WTC11 (cell line): Measurements from ENCODE around the gene DNAAF1. TPM values are rescaled to one million over a fixed set of nuclear protein-coding genes. Genes with fewer than 3 reads are reported as not detected.
A peak's percentile ranks its signal among the peaks of the same experiment; 100 is the strongest.

Experiments used
- AFF4 ChIP-seq: sonication (generic); formaldehyde crosslinking; IDR thresholded peaks from 2 replicates; pipeline ENCODE4 v1.8.1; 2023; ENCODE audit warnings: mild to moderate bottlenecking, missing genetic modification reagents, borderline replicate concordance
- ATF1 ChIP-seq: sonication (generic); formaldehyde crosslinking; IDR thresholded peaks from 2 replicates; pipeline ENCODE4 v1.8.1; 2023; ENCODE audit warnings: mild to moderate bottlenecking, moderate library complexity, missing genetic modification reagents
- CDX4 ChIP-seq: fragments of 250-450 bp; sonication (Bioruptor Pico); IDR thresholded peaks from 2 replicates; pipeline ENCODE4 v1.9.0; 2021; ENCODE audit warnings: moderate library complexity, mild to moderate bottlenecking, inconsistent platforms, borderline replicate concordance
- ERG ChIP-seq: fragments of 250-450 bp; sonication (Bioruptor Pico); IDR thresholded peaks from 2 replicates; pipeline ENCODE4 v1.8.0; 2021; ENCODE audit warnings: mild to moderate bottlenecking
- IRF2 ChIP-seq: sonication (generic); formaldehyde crosslinking; IDR thresholded peaks from 2 replicates; pipeline ENCODE4 v1.8.0; 2022; ENCODE audit warnings: low read depth, missing genetic modification reagents, borderline replicate concordance
- JUN ChIP-seq: sonication (generic); formaldehyde crosslinking; IDR thresholded peaks from 2 replicates; pipeline ENCODE4 v1.8.0; 2023; ENCODE audit warnings: mild to moderate bottlenecking, missing genetic modification reagents
- NFYB ChIP-seq: sonication (generic); formaldehyde crosslinking; conservative IDR thresholded peaks from 2 replicates; pipeline ENCODE4 v1.8.0; 2022; ENCODE audit warnings: low read depth, missing genetic modification reagents
- RORB ChIP-seq: fragments of 250-450 bp; sonication (Bioruptor Pico); IDR thresholded peaks from 2 replicates; pipeline ENCODE4 v1.9.0; 2021; ENCODE audit warnings: mild to moderate bottlenecking
- SMAD3 ChIP-seq: sonication (generic); formaldehyde crosslinking; IDR thresholded peaks from 2 replicates; pipeline ENCODE4 v1.8.0; 2022; ENCODE audit warnings: missing genetic modification reagents, mild to moderate bottlenecking, borderline replicate concordance
- TEAD4 ChIP-seq: sonication (generic); formaldehyde crosslinking; IDR thresholded peaks from 2 replicates; pipeline ENCODE4 v1.8.0; 2022; ENCODE audit warnings: mild to moderate bottlenecking, missing genetic modification reagents
- TP53 ChIP-seq: sonication (generic); formaldehyde crosslinking; IDR thresholded peaks from 2 replicates; pipeline ENCODE4 v1.8.1; 2023; ENCODE audit warnings: mild to moderate bottlenecking, missing genetic modification reagents
- ZBTB21 ChIP-seq: sonication (generic); formaldehyde crosslinking; IDR thresholded peaks from 2 replicates; pipeline ENCODE4 v1.8.1; 2023; ENCODE audit warnings: mild to moderate bottlenecking, missing genetic modification reagents, borderline replicate concordance
- ZNF263 ChIP-seq: sonication (generic); formaldehyde crosslinking; IDR thresholded peaks from 2 replicates; pipeline ENCODE4 v1.8.1; 2022; ENCODE audit warnings: low read depth, mild to moderate bottlenecking, moderate library complexity, missing genetic modification reagents
- ZNF396 ChIP-seq: fragments of 250-450 bp; sonication (Bioruptor Pico); IDR thresholded peaks from 2 replicates; pipeline ENCODE4 v1.8.0; 2021; ENCODE audit warnings: mild to moderate bottlenecking, moderate library complexity, borderline replicate concordance
- ZNF423 ChIP-seq: fragments of 250-450 bp; sonication (Bioruptor Pico); IDR thresholded peaks from 2 replicates; pipeline ENCODE4 v2.1.2; 2022; ENCODE audit warnings: mild to moderate bottlenecking, moderate library complexity
- total RNA-seq: library from RNA; stranded (reverse); gene quantifications from 3 replicates; pipeline ENCODE4 v1.2.3, GENCODE V29; 2021
- TF ChIP-seq, protein P1 (sequence below): sonication (generic); formaldehyde crosslinking; IDR thresholded peaks from 2 replicates; pipeline ENCODE4 v1.8.1; 2022; ENCODE audit warnings: mild to moderate bottlenecking, missing genetic modification reagents, moderate library complexity, borderline replicate concordance
- TF ChIP-seq, protein P2 (sequence below): fragments of 200-600 bp; IDR thresholded peaks from 2 replicates; pipeline ENCODE4 v1.8.0; 2022; ENCODE audit warnings: antibody characterized with exemption
- TF ChIP-seq, protein P3 (sequence below): sonication (generic); formaldehyde crosslinking; conservative IDR thresholded peaks from 2 replicates; pipeline ENCODE4 v1.8.1; 2023; ENCODE audit warnings: mild to moderate bottlenecking, low read depth, missing genetic modification reagents, moderate library complexity
- TF ChIP-seq, protein P4 (sequence below): sonication (generic); formaldehyde crosslinking; IDR thresholded peaks from 2 replicates; pipeline ENCODE4 v1.8.0; 2023; ENCODE audit warnings: missing genetic modification reagents, mild to moderate bottlenecking, borderline replicate concordance

Gene DNAAF1
- total RNA-seq, 1 experiment from 2014 or later = 0.20 TPM

DNA sequence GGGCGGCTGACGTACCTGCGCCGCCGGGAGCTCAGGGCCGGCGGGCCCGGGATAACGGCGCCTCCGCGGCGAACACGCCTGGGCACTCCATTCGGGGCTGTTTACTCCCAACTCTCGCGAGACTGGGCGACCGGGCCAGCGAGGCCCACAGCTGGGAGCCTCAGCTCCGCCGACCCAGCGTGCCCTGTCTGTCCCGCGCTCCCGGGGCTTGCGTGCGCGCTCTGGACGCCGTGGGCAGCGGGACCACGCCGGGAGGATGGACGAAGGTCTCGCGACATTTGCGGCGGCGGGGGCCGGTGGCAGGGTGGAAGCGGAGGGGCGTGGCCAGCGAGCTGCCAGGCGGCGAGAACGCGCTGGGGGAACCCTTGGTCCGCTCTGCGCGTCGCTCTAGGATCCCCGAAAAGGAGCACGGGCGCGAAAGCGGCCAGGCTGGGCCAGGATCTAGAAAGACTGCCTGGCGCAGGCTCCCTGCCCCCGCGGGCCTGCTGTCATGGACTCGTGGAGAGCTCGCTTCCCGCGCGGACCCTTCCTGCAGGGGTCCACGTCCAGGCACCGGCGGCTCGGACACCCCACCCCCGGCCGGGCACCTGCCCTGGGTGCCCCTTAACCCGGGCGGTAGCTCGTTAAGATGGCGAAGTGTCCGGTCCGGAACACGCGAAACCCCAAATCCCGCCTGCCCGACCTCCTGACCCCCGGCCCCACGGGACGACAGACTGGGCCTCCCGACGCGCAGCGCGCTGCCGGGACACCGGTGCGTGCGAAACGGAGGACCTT lies 28.2 kb upstream of the DNAAF1 start, which contains the start of gene MBTPS1 (continued):
- TF ChIP-seq NFYB (0 out of 2 replicates have a peak, but pooled peaks have one; percentile 18), ZNF396 (CRISPR knock-in tag) (no peak), RORB (CRISPR knock-in tag) (no peak), SMAD3 (CRISPR knock-in tag) (no peak), ATF1 (CRISPR knock-in tag) (no peak), ZNF263 (CRISPR knock-in tag) (no peak), TEAD4 (CRISPR knock-in tag) (no peak), JUN (CRISPR knock-in tag) (no peak), AFF4 (no peak), CDX4 (CRISPR knock-in tag) (no peak), ZNF423 (CRISPR knock-in tag) (no peak), ERG (CRISPR knock-in tag) (no peak), ZBTB21 (CRISPR knock-in tag) (no peak), IRF2 (no peak), TP53 (no peak)
- TF ChIP-seq, protein P1, sequence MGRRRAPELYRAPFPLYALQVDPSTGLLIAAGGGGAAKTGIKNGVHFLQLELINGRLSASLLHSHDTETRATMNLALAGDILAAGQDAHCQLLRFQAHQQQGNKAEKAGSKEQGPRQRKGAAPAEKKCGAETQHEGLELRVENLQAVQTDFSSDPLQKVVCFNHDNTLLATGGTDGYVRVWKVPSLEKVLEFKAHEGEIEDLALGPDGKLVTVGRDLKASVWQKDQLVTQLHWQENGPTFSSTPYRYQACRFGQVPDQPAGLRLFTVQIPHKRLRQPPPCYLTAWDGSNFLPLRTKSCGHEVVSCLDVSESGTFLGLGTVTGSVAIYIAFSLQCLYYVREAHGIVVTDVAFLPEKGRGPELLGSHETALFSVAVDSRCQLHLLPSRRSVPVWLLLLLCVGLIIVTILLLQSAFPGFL (CRISPR knock-in tag) = no peak; the same call in 1 of the 2 replicates
- TF ChIP-seq, protein P2, sequence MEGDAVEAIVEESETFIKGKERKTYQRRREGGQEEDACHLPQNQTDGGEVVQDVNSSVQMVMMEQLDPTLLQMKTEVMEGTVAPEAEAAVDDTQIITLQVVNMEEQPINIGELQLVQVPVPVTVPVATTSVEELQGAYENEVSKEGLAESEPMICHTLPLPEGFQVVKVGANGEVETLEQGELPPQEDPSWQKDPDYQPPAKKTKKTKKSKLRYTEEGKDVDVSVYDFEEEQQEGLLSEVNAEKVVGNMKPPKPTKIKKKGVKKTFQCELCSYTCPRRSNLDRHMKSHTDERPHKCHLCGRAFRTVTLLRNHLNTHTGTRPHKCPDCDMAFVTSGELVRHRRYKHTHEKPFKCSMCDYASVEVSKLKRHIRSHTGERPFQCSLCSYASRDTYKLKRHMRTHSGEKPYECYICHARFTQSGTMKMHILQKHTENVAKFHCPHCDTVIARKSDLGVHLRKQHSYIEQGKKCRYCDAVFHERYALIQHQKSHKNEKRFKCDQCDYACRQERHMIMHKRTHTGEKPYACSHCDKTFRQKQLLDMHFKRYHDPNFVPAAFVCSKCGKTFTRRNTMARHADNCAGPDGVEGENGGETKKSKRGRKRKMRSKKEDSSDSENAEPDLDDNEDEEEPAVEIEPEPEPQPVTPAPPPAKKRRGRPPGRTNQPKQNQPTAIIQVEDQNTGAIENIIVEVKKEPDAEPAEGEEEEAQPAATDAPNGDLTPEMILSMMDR = no peak
- TF ChIP-seq, protein P3, sequence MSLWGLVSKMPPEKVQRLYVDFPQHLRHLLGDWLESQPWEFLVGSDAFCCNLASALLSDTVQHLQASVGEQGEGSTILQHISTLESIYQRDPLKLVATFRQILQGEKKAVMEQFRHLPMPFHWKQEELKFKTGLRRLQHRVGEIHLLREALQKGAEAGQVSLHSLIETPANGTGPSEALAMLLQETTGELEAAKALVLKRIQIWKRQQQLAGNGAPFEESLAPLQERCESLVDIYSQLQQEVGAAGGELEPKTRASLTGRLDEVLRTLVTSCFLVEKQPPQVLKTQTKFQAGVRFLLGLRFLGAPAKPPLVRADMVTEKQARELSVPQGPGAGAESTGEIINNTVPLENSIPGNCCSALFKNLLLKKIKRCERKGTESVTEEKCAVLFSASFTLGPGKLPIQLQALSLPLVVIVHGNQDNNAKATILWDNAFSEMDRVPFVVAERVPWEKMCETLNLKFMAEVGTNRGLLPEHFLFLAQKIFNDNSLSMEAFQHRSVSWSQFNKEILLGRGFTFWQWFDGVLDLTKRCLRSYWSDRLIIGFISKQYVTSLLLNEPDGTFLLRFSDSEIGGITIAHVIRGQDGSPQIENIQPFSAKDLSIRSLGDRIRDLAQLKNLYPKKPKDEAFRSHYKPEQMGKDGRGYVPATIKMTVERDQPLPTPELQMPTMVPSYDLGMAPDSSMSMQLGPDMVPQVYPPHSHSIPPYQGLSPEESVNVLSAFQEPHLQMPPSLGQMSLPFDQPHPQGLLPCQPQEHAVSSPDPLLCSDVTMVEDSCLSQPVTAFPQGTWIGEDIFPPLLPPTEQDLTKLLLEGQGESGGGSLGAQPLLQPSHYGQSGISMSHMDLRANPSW (CRISPR knock-in tag) = no peak
- TF ChIP-seq, protein P4, sequence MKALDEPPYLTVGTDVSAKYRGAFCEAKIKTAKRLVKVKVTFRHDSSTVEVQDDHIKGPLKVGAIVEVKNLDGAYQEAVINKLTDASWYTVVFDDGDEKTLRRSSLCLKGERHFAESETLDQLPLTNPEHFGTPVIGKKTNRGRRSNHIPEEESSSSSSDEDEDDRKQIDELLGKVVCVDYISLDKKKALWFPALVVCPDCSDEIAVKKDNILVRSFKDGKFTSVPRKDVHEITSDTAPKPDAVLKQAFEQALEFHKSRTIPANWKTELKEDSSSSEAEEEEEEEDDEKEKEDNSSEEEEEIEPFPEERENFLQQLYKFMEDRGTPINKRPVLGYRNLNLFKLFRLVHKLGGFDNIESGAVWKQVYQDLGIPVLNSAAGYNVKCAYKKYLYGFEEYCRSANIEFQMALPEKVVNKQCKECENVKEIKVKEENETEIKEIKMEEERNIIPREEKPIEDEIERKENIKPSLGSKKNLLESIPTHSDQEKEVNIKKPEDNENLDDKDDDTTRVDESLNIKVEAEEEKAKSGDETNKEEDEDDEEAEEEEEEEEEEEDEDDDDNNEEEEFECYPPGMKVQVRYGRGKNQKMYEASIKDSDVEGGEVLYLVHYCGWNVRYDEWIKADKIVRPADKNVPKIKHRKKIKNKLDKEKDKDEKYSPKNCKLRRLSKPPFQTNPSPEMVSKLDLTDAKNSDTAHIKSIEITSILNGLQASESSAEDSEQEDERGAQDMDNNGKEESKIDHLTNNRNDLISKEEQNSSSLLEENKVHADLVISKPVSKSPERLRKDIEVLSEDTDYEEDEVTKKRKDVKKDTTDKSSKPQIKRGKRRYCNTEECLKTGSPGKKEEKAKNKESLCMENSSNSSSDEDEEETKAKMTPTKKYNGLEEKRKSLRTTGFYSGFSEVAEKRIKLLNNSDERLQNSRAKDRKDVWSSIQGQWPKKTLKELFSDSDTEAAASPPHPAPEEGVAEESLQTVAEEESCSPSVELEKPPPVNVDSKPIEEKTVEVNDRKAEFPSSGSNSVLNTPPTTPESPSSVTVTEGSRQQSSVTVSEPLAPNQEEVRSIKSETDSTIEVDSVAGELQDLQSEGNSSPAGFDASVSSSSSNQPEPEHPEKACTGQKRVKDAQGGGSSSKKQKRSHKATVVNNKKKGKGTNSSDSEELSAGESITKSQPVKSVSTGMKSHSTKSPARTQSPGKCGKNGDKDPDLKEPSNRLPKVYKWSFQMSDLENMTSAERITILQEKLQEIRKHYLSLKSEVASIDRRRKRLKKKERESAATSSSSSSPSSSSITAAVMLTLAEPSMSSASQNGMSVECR (CRISPR knock-in tag) = peak; percentile 65; the same call in 1 of the 2 replicates
